Measurements from ENCODE around the gene ADARB1.
"Not testable (repeated sequence)": the region's sequence is repeated elsewhere in the genome, so short reads cannot be mapped to it uniquely, and the experiment has no call there.

Gene ADARB1

DNA sequence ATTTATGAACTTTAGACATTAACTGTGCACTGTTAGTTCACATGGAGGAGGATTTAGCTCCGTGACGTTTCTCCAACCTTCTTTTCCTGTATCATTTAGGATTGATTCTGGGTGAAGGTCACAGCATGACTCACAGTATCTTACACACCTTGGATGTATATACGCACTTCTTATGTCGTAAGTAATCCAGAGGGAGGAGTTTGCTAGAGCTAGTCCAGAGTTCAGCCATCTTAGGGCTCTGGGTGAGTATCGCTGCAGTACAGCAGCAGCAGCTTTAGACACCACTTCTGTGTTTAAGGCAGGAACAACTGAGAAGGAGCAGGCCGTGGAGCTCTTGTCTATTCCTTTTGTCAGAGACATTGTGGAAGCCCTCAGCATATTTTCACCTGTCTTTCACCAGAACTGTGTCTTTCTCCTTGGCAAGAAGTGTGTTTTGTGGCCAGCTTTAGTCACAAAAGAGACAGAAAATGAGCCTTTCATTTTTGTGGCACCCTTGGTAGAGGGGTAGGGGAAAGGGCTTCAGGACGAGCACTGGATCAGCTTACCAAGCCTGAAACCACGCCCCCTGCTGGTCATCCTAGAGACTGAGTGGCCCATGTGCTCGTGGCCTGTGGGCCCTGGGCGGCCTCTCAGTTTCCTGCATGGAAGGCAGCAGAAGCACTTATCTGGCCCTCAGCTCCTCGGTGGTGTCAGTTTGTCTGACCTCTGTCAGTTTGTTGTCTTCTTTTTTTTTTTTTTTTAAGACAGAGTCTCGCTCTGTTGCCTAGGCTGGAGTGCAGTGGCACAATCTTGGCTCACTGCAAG is 64.0 kb downstream of the ADARB1 start:
- DNase-seq = no peak

DNA sequence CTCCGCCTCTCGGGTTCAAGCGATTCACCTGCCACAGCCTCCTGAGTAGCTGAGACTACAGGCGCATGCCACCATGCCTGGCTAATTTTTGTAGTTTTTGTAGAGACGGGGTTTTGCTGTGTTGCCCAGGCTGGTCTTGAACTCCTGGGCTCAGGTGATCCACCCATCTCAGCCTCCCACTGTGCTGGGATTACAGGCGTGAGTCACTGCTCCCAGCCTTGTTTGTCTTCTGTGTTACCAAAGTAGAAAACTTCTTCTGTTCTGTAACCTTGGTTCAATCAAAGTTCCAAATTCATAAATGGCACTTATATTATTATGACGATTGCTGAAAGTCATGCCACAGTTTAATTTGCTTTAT is 64.6 kb downstream of the ADARB1 start:
- DNase-seq = not testable (repeated sequence)

DNA sequence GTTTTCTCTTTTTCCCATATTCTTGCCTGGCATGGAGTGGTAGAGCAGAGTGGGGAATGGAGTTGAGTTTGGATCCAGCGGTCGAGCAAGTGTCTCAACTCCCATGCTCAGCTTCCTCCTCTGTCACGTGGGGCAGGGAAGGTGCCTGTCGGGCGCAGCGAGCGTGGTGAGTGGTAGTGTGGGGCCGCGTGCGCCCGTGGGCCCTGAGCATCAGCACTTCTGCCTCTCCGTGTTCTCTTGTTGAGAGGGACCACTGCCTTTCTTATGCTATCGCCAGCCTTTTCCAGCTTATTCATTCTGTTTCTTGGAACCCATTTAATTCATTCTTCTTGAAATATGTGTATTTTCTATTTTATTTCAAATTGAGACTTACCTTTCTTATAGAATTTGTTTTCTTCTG is 65.1 kb downstream of the ADARB1 start:
- DNase-seq = no peak

DNA sequence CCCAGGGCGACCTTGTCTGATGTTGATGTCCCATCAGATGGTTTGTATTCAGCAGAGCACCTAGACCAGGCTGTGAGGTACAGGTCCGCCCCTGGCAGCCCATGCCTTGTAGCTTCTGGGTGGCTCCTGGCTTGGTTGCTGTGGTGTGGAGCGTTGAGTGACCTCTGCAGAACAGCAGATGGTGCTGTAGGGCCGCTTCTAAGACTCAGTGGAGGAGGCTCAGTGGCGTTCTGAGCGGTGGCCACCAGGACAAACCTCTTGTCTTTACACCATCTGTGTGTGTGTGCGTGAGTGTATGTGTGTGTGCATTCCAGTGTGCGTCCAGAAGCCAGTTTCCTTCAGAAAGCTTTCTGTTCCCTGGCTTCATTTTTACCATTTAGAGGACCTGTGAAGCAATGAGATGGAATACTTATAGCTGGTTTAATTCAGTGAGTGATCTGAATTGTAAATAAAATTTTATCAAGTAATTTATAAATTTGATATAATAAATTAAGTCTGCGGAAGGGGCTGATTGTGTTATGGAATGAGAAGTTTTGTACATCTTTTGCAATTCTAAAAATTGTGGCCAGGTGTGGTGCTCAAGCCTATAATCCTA is 66.1 kb downstream of the ADARB1 start:
- peak; percentile 88 for DNase-seq

DNA sequence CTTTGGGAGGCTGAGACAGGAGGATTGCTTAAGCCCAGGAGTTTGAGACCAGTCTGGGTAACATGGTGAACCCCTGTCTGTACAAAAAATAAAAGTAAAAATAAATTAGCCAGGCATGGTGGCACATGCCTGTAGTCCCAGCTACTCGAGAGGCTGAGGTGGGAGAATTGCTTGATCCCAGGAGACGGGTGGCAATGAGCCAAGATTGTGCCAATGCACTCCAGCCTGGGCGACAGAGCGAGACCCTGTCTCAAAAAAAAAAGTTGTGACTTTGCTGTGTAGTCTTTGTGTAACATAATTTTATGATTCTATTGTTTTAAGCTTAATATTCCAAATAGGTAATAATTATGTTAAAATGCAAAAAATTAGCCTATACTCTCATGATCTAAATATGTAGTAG is 66.6 kb downstream of the ADARB1 start:
- DNase-seq = not testable (repeated sequence)

DNA sequence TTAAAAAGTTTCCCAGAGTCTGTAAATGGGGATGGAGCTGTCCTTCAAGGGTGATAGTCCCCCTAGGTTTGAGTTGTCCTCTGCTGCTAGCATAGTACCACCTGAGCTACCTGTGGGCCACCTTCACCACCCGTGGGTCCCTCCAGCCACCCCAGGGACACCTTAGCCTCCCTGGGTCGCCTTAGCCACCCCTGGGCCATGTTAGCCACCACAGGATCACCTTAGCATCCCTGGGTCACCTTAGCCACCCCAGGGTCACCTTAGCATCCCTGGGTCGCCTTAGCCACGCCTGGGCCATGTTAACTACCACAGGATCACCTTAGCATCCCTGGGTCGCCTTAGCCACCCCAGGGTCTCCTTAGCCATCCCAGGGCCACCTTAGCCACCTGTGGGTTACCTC is 67.1 kb downstream of the ADARB1 start:
- no peak for DNase-seq

DNA sequence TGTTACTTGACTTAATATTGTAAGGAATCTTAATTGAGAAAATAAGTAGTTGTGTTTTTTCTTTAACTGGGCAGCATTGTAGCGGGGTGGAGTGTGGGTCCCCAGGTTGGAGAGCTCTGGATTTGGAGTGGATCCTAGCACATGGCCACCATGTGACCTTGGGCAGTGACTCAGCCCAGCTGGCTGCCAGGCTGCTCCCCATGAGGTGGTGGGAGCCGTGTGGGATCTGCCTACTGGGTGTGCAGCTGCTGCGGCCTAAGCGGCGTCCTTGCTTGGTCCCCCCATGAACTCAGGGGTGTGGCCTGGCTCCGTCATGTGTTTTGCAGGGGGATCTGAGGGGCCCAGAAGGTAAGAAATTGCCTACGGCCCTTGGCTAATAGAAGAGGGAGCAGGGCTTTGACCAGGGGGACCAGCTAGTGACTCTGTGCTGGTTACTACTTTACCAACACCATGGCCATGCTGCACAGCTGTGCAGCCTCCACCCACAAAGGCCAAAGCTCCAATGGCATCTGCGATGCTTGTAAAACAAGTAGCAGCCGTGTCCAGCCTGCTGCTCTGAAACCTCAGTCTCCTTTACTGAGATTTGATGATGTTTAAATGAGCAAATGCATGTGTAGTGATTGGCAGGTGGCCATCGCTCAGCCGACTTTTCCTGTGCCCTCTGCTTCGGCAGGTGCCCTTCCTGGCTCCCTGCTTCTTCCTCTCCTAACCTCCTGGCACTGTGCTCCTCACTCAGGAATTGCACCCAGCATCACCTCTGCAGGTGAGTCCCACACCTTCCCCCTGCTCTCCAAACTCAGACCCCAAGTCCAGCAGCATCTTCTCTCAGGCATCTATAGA is 68.3 kb downstream of the ADARB1 start:
- no peak for DNase-seq

DNA sequence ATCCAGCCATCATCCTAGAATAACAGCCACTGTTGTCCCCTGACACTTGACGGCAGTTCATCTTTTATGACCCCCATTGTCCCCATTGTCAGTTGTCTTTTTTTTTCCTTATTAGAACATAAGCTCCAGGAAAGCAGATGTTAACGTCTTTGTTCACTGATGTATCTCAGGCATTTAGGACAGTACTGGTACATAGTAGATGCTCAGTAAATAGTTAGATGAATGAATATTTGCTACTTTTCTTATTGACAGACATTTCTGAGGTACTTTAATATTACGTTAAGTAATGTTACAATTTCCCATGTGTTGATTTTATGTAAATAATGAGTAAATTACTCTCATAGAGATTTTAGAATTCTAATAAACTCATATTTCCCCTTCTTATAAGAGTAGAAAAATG is 69.5 kb downstream of the ADARB1 start:
- no peak for DNase-seq

DNA sequence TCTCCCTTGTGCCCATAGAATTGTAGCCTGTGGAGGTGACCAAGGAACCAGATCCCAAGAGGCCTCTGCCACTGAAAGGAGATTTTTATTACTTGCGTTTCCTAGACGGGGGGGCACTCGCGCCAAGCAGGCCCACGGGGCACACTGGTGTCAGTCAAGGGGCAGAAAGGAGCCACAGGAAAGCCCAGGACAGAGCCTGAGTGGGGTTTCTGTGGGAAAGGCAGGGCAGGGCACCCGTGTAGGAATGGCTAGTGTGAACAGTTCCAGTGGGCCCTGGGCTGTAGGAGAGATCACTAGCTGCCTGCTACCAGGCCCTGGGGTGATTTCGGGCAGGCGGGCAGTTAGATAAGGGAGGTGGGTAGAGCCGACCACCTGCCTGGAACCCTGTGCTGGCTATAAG is 70.8 kb downstream of the ADARB1 start:
- DNase-seq = no peak

DNA sequence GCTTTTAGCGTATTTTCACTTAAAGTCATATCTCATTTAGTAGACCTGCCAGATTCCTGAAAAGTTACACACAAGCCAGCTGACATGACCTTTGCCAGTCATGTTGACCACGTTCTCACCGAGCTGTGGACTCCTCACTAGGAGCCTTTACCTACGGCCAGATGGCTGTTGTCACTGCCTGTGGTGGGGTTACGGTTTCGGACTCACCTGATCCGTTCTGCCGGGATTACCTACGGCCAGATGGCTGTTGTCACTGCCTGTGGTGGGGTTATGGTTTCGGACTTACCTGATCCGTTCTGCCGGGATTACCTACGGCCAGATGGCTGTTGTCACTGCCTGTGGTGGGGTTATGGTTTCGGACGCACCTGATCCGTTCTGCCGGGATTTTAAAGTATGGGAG is 71.5 kb downstream of the ADARB1 start:
- DNase-seq = not testable (repeated sequence)

DNA sequence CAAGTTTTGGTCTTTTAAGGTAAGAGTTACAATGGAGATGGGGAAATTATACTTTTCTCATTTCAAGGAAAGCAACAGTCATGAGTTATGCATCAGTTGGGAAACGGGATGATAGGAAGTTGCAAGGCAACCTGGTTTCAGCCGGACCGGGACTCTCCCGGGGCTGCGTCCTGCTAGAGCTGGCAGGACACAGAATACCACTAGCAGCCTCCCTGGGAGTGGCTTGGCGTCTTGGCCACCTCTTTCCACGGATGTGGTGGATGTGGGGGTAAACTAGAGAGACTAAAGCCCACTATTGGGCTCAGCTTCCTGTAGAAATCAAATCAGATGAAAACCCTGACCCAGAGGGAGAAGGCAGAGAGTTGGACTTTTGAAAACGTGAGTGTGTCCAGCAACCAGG is 71.9 kb downstream of the ADARB1 start:
- DNase-seq = no peak

DNA sequence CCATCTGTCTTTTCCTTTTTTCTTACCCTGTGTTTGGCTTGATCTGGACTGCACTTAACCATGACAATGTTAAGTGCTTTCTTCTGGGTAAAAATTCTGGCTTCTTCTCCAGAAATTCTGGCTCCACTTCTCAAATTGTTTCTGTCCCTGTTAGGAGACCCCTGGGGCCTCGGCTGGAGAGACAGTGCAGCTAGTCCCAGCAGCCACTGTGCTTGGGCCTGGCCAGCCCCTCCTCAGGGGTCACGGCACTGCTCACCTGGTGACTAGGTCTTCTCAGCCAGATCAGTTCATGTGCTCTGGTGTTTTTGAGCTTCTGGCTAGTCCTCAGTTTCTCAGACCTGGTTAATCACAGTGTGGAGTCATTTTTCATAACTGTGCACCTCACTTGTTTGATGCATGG is 72.4 kb downstream of the ADARB1 start:
- no peak for DNase-seq

DNA sequence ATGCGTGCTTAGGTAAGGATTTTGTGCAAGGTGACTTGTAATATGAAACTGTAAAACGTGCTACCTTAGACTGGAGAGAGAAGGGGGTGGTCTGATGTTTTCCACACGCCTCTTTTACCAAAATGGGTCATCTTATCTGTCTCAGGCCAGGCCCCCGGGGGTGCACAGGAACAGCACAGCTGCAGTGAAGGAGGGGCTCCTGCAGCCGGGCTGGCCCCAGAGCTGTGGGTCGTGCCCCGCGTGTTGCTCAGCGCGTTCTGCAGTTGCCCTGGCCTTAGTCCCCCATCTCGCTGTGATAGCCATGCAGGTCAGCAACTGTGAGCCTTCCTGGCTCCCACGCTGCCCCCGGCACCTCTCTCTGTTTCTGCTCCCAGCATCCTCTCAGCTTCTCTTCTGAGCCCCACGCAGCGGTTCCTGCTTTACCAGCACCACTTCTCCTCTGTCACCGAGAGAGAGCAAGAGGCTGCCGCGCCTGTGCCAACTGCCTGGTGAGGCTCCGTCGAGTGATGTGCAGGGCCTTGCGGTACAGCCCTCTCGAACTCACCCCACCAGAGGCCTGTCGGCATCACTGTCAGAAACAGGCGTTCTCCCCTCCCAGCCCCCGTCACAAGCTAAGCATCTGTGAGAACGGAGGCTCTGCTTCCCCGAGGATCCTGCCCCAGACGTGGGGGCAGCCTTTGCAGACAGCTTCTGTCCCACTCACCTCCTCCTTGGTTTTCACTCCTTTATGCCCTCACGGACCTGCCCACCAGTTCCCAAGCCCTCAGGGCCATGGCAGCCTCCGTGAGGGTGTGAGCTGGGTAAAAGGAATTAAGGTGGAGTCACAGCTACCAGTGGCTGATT is 73.3 kb downstream of the ADARB1 start:
- no peak for DNase-seq

DNA sequence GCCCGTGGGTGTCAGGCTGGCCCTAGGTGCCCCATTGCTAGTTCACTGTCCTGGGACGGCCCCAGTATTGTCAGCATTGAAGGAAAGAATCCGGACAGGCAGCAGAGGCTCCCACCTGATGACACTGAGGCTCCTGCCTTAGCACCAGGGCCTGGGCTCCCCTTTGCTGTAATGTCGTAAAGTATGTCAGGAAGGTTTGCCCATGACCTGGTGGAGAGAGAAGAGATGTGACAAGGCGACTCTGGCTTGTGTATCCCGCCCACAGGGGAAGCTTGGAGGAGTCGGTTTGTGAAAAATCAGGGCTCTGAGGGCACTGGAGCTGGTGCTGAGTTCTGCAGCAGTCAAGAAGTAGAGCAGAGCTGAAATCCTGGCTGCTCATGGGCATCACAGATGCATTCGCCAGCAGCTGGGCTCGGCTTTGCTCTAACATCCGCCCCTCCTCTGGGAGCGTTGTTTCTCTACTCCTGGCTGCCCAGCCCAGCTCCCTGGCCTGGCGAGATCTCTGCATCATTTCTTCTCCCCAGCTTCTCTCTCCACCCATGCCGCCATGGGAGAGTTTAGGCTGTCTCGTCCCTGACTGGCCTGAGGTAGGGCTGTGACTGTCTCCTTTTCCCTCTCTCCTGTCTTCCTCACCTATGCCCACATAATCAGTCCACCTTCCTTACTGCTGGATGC is 74.1 kb downstream of the ADARB1 start:
- no peak for DNase-seq

DNA sequence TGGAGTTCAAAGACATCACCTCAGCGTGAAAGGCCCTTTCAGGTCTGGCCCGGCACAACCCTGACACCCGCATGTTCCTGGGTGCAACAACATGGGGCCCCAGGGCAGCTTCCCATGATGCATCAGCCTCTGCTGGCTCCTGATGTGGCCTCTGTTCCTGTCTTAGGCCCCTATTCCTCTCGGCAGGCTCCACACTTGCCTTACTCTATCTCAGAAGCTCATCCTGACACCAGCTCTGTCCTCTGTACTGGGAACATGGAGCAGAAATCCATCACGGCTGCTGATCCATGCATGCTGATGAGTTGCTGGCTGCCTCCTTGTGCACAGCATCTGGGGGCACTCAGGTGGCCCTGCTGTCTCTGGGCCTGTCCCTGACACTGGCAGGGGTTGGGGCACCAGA is 74.6 kb downstream of the ADARB1 start:
- no peak for DNase-seq

DNA sequence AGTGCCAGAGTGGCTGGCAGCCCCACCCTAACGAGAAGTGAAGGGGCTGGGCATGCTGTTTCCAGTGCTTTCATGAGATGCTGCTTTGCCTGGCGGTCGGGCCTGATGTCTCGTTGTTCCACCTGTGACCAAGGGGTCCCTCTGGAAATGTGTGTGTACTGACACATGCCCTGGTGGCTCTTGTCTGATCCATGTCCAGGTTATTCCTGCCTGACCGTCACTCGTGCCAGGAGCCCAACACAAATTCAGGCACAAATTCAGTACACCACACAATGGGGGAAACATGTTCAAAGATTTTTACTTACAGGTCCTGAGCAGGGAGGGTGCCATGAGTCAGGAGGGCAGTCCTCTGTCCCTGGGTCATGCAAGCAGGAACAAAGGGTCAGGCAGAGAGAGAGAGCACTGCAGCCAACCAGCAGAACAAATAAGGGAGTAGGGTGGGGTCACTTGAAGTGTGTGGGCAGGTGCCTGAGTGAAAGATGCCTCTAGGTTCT is 76.3 kb downstream of the ADARB1 start:
- DNase-seq = no peak

DNA sequence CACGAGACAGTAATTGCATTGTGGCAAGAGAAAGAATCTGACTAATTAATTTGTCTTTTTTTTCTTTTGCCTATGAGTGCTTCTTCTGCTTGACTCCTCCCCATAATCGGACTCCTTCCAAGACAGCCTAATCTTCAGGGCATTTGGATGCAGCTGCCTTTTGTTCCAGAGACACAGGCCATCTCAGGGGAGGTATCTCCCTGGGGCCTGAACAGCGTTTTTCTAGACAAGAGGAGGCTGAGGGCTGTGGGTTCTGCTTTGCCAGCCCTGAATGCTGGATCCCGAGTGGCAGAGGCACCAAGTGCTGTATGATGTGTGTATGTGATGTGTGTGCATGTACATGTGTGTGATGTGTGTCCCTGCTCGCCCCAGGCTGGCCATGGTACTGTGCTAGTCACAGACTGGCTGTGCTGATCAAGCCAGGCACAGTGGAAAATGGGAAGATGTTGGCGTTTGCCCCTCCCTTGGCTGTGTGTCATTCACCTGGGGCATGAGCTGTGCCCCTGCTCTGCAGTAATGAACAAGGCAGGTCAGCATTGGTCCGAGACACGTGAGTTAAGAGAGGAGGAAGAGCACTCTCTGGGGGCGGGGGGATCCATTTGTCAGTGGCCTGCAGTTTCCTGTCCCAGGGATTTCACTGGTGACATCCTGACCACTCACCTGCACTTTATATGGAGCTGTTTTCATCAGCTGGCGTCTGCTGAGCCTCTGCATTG is 77.2 kb downstream of the ADARB1 start:
- no peak for DNase-seq

DNA sequence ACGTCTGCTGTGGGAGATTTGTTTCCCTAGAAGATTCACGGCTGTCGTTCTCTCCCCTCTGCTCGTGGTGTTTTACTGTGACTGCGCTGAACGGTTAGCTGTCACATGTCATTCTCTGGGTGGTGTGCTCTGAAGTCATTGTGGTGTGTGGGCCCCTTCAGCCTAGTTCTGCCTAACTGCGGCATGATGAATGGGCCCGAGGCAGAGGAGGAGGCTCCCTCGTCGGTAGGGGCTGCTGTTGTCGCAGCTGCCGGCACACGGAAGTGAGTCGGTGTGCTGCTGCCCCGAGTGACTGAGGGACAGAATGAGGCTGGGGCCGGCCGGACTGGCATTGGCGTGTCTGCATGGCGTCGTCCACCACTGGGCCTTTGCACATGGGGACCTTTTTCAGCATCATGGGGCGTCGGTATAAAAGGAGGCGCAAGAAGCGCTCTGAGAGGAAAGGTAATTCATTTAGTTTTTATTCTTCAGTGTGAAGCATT is 77.9 kb downstream of the ADARB1 start:
- DNase-seq = no peak

DNA sequence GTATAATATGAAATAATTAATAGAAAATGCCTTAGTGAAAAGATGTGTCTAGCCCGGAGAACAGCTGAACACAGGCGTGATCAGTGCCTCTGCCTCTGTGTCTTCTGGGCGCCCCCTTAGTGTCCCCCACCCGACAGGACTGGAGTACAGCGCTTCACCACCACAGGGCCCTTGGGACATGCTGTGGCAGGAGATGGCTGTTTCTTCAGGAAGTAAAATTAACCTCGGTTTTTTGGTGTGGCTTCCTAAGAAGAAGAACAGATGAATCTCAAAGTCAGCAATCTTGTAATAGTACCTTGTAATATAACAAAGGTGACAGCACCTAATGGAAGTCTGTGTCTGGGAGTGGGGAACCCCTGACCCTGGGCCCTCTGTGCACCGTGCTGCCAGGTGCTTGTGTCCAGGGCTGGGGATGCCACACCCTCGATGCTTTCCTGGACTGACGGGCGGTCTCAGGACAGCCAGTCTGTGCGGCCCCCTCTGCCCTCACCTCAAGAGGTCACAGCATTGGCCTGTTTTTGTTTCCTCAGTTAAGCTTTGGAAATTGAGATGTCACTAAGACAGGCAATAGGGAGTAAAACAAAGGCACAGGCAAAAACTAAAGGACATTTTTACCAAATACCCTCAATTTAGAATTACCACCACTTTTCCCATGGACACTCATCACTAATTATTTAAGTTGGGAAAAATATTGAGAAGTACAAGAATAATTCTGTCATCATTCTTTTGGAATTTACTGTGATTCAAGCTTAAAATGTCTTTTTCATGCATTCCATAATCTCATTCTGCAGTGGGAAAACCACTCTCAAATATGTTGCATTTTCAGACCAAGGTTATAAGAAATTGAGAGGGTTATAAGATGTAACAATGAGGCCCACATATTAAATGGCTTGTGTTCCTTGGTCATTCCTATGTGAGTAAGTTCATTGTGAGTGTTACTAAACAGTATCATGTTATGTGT is 79.3 kb downstream of the ADARB1 start:
- DNase-seq = no peak

Measured in amniotic stem cell (primary cell).